GM20000 (cell line): Measurements from ENCODE around the gene STX7.

Experiments
- DNase-seq: peaks from one replicate; pipeline ENCODE4 v3.0.0; 2012; ENCODE audit warnings: low spot score
- CTCF ChIP-seq: IDR thresholded peaks from 2 replicates; pipeline ENCODE4 v1.5.1; 2012; ENCODE audit warnings: mild to moderate bottlenecking, control low read depth; ENCODE audit errors: extremely low read depth, missing control alignments

The STX7 gene

GRCh38 chr6:132425176-132425575 is 87.7 kb downstream of the STX7 start:
- no peak for TF ChIP-seq CTCF
- DNase-seq = no peak

DNA sequence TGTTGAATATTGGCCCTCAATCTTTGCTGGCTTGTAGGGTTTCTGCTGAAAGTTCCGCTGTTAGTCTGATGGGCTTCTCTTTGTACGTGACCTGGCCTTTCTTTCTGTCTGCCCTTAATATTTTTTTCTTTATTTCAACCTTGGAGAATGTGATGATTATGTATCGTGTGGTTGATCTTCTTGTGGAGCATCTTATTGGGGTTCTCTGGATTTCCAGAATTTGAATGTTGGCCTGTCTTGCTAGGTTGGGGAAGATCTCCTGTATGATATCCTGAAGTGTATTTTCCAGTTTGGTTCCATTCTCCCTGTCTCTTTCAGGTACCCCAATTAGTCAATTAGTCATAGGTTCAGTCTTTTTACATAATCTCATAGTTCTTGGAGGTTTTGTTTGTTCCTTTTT is 89.1 kb downstream of the STX7 start:
- TF ChIP-seq CTCF = no peak
- DNase-seq = no peak

DNA sequence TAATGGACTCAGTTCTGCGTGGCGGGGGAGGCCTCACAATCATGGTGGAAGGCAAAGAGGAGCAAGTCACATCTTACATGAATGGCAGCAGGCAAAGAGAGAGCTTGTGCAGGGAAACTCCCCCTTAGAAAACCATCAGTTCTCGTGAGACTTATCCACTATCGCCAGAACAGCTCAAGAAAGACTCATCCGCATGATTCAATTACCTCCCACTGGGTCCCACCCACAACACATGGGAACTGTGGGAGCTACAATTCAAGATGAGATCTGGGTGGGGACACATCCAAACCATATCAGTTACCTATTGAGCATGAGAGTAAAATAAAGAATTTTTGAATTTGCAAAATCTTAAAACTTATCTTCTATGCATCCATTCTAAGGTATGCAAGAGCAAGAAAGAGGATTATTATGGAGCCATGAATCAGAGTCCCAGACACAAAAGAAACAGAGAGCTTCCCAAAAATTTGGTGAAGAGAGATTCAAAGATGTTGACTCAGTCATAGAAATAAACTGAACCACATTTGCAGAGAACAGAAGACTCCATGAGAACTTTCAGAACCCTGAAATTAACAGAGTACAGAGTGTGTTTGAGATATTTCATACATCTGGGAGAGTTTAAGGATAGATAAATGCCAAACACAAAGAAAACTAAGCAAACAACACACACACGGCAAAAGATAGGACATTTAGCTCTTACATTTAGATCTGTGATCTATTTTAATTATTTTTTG is 94.5 kb downstream of the STX7 start:
- DNase-seq = no peak
- TF ChIP-seq CTCF = no peak

GRCh38 chr6:132414761-132415160 is 98.2 kb downstream of the STX7 start:
- no peak for DNase-seq
- TF ChIP-seq CTCF = no peak

GRCh38 chr6:132414322-132414721 is 98.6 kb downstream of the STX7 start:
- no peak for DNase-seq
- TF ChIP-seq CTCF = no peak

GRCh38 chr6:132413499-132413802 is 99.5 kb downstream of the STX7 start:
- no peak for TF ChIP-seq CTCF
- DNase-seq = no peak

GRCh38 chr6:132412656-132413498 is 100.0 kb downstream of the STX7 start:
- no peak for TF ChIP-seq CTCF

More at GRCh38 chr6:132412656-132413498, 100.0 kb downstream of the STX7 start:
- DNase-seq = no peak
